ENCODE results near the gene IRF9. TPM values are rescaled to one million over a fixed set of nuclear protein-coding genes. Genes with fewer than 3 reads are reported as not detected.

The IRF9 gene
- total RNA-seq, 1 experiment from 2014 or later, result 27.6 TPM

DNA sequence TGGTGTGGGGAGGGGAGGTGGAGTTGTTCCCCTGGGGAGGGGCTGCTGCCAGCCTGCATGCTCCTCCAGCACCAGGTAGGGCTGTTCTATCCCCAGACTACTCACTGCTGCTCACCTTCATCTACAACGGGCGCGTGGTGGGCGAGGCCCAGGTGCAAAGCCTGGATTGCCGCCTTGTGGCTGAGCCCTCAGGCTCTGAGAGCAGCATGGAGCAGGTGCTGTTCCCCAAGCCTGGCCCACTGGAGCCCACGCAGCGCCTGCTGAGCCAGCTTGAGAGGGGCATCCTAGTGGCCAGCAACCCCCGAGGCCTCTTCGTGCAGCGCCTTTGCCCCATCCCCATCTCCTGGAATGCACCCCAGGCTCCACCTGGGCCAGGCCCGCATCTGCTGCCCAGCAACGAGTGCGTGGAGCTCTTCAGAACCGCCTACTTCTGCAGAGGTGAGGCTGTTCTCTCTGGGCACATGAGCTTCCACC lies 3.5 kb downstream of the IRF9 start:
- H3K23me2 ChIP-seq (ENCODE audit: insufficient read length, low read depth, low read length, poor library complexity, severe bottlenecking), result no peaks in the 10 kb centered on the region
- no peaks in the 10 kb centered on the region for H3K4me1 ChIP-seq (ENCODE audit: insufficient read depth, low read length)

More for the DNA sequence above, 3.5 kb downstream of the IRF9 start:
- Histone ChIP-seq H2AFZ (ENCODE audit: low read length) (no peak overlapping the region), H3K4me2 (ENCODE audit: insufficient read depth, insufficient read length, low read length) (no peak overlapping the region), H3K56ac (ENCODE audit: insufficient read length, low read depth, low read length) (no peak overlapping the region), H3K9ac (ENCODE audit: extremely low read depth, insufficient read length, low read length) (no peak overlapping the region), H2BK20ac (ENCODE audit: low read depth, low read length, poor library complexity, severe bottlenecking) (no peak overlapping the region), H2BK5ac (ENCODE audit: insufficient read length, low read length) (no peak overlapping the region), H3K79me1 (ENCODE audit: insufficient read depth, low read depth, low read length, poor library complexity, severe bottlenecking) (no peaks in the 10 kb centered on the region), H3K27ac (ENCODE audit: insufficient read length, low read depth, low read length) (no peak overlapping the region), H4K8ac (replicated peaks; ENCODE audit: insufficient read length, low read depth, low read length) (no peak overlapping the region), H3K9me3 (ENCODE audit: control insufficient read depth, low read depth, low read length) (no peaks in the 10 kb centered on the region), H3K27me3 (ENCODE audit: insufficient read depth, low read length) (no peaks in the 10 kb centered on the region), H2BK12ac (ENCODE audit: insufficient read length, low read depth, low read length) (no peak overlapping the region), H2AK5ac (ENCODE audit: insufficient read length, low read length) (no peak overlapping the region), H3K14ac (ENCODE audit: insufficient read depth, low read length) (no peak overlapping the region), H3K4ac (ENCODE audit: low read depth, low read length) (no peak overlapping the region), H3T11ph (ENCODE audit: low read length) (no peak overlapping the region), H2BK120ac (ENCODE audit: low read depth, low read length, poor library complexity, severe bottlenecking) (no peak overlapping the region), H4K91ac (ENCODE audit: insufficient read length, low read depth, low read length) (no peak overlapping the region), H3K23ac (ENCODE audit: insufficient read length, low read depth, low read length) (no peak overlapping the region), H2BK15ac (ENCODE audit: low read depth, low read length) (no peak overlapping the region), H3K79me2 (ENCODE audit: insufficient read depth, low read length) (no peaks in the 10 kb centered on the region), H4K5ac (ENCODE audit: insufficient read length, low read depth, low read length) (no peak overlapping the region), H4K20me1 (ENCODE audit: control insufficient read depth, insufficient read depth, insufficient read length) (no peaks in the 10 kb centered on the region), H3K18ac (ENCODE audit: insufficient read length, low read depth, low read length) (no peak overlapping the region)
- no peak overlapping the region for H3K4me3 Mint-ChIP-seq
- H3K27me3 Mint-ChIP-seq (ENCODE audit: low read depth), result no peaks in the 10 kb centered on the region; the same call in 1 of the 2 replicates
- no peaks in the 10 kb centered on the region for H3K9me3 Mint-ChIP-seq
- no peak for DNase-seq
- no CpG with 5 or more reads among the region's 14 CpGs for WGBS (ENCODE audit: extremely low coverage, insufficient read length, low lambda C conversion rate)
- no peak for TF ChIP-seq CTCF (conservative IDR thresholded peaks at IDR 0.05)
- H3K36me3 Mint-ChIP-seq (ENCODE audit: insufficient read depth in 1 of 3, low read depth in 3 of 3), result peaks cover 8 to 51% (median 35%) of the 10 kb centered on the region in 3 experiments
- 0 out of 7 replicates have a peak overlapping the region, but pooled peaks of 1 of the 3 experiments have one; percentile 28 for H3K27ac Mint-ChIP-seq
- H3K4me1 Mint-ChIP-seq, result peaks cover 11 to 13% of the 10 kb centered on the region in 2 experiments

Measured in H9 (cell line).